Motor neuron (in vitro differentiated cells): Measurements from ENCODE around the gene RNF145. TPM values are rescaled to one million over a fixed set of nuclear protein-coding genes. Genes with fewer than 3 reads are reported as not detected.
"Not testable (repeated sequence)": the region's sequence is repeated elsewhere in the genome, so short reads cannot be mapped to it uniquely, and the experiment has no call there.

Experiments used
- ATAC-seq, 8 experiments: fragments of 200-7000 bp; cut with Tn5 transposase; replicated peaks in 6 of 8; 2 replicates each; pipeline ENCODE4 v1.8.0; 2021; ENCODE audit warnings: mild to moderate bottlenecking in 8 of 8, moderate library complexity in 8 of 8
- H3K27ac ChIP-seq, 2 donors: fragments of 250-450 bp; sonication (Bioruptor Pico); 2 replicates each; pipeline ENCODE4 v1.9.0; 2021; ENCODE audit warnings: antibody characterized with exemption in 2 of 2, mild to moderate bottlenecking in 2 of 2, moderate library complexity in 1 of 2
- H3K4me1 ChIP-seq, 2 donors: fragments of 250-450 bp; sonication (Bioruptor Pico); replicated peaks in 1 of 2; 2 replicates each; pipeline ENCODE4 v1.6.1; 2021; ENCODE audit warnings: antibody characterized with exemption in 2 of 2, mild to moderate bottlenecking in 2 of 2, moderate library complexity in 1 of 2
- H3K4me3 ChIP-seq, 5 donors: fragments of 250-450 bp; sonication (Bioruptor Pico); 2 replicates each; pipeline ENCODE4 v1.9.0; 2021; ENCODE audit warnings: antibody characterized with exemption in 5 of 5, mild to moderate bottlenecking in 5 of 5, moderate library complexity in 4 of 5
- WGBS, 10 experiments: fragments of 450-650 bp; shearing (Covaris generic); methylation state at CpG; one replicate each; pipeline ENCODE4 v1.0.0; 2022; 5-methylcytosine and 5-hydroxymethylcytosine counted together
- in situ Hi-C, 9 experiments: fragments of 400-800 bp; cut with MboI; loops; one replicate each; pipeline ENCODE4 v1.15.0; 2021; ENCODE audit warnings: low sequenced_read_pairs in 9 of 9, low pct_unique_long_range_greater_than_20kb in 2 of 9; ENCODE audit not compliant: unreplicated experiment in 9 of 9
- total RNA-seq, 8 experiments: library from RNA; unstranded; fragments of 300-600 nt; gene quantifications; 2 replicates each; pipeline versions ENCODE4 v1.2.3 to v1.2.4, GENCODE V29; 2022

RNF145 gene
- total RNA-seq, 8 experiments from 2014 or later = 41.0 to 88.5 (median 49.1) TPM

DNA sequence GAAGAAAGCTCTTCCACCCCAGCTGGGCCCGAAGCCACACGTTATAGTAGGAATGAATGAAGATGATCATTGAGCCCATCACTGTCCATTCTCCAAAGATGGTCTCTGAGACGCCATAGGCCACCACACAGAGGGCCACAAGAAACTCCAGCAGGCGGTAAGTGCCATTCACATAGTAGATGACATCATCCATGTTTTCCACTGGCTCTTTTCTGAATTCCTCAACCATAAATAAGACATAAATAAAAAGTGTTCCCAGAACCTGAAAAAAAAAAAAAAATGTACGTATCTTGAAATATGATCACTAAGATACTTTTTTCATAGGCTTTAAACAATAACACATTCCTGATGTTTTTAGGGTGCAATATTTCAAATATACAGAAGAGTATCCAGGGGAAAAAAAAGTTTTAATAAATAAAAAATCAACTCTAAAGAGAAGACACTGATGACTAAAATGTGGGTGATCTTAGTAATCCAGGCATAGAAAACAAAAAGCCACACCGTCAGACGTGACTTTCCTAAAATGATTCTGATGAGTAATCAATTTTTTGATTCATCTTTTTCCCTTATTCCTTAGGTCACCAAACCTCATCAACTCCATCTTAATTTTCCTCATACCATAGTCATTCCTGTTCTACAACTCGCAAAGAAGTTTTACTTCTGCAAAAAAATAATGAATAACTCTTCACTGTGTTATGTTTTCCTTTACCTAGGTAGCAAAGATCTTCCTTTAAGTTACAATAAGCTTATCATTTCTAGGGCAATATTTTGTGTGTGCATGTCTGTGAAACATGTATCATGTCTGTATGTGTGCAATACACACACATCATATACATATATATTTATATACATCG lies 47.8 kb downstream of the RNF145 start:
- WGBS, 10 experiments = 23 to 100% (median 95%) methylated on average over 1 to 8 of the region's 9 CpGs
- Histone ChIP-seq H3K4me1 (no peaks in the 10 kb centered on the region), H3K27ac (no peak overlapping the region), H3K4me3 (no peak overlapping the region)
- in situ Hi-C loops = loop anchor here in 2 of 9 experiments (25.0 kb wide), 1 partner anchor 101 kb away; the partner anchor contains the start of gene UBLCP1 (in 2 of the 2)
- ATAC-seq = no peak

DNA sequence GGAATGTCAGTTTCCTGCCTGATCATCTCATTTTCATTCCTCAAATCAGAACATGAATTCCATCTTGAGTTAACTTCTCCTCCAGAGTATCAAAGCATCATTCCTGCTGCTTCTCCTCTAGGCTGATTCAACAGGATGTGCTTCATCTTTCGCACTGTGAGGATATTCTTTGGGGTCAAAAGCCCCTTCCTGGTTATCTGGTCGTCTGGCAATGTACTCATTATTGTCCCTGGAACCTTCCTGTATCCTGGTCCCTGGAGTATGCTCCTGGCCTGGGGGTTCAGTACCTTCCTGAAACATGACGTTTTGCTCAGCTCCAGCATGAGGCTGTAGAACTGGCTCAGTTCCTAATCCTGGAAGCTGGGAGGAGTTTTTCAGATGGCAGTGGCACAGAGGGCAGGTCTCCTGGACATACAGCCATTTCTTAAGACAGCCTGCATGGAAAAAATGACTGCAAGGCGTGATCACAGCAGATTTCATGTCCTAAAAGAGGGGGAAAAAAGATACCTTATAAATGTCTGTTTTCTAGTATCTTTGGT lies 50.7 kb downstream of the RNF145 start:
- not testable (repeated sequence) for H3K4me3 ChIP-seq, H3K4me1 ChIP-seq, H3K27ac ChIP-seq
- in situ Hi-C loops = loop anchor here in 2 of 9 experiments (25.0 kb wide), 1 partner anchor 104 kb away; the partner anchor contains the start of gene UBLCP1 (in 2 of the 2)
- WGBS, 10 experiments = 0 to 100% (median 69%) methylated on average over 1 to 3 of the region's 4 CpGs; no CpG with 5 or more reads in 3 of the 10 experiments
- peak in 1 of 8 experiments; percentile 39 for ATAC-seq

DNA sequence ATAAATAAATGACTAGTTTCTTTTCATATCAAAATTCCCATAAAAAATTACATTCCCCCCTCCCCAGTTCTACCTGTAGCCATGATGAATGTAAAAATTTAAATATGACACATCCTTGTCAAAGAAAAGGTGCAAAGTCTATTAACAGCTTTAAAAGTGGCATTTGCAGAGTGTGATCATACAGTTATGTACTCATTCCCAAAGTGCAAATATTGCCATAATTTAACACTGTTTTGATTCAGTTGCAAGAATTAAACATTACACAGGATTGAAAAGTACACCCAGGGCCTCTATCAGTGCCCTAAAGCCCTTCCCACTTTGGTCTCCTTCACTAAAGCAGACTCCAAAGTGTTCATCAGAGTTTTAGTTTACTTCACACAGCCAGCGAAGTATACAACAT lies 51.8 kb downstream of the RNF145 start:
- Histone ChIP-seq H3K4me3 (no peak overlapping the region), H3K4me1 (no peaks in the 10 kb centered on the region), H3K27ac (no peak overlapping the region)
- no peak for ATAC-seq
- in situ Hi-C loops = loop anchor here in 2 of 9 experiments (25.0 kb wide), 1 partner anchor 105 kb away; the partner anchor contains the start of gene UBLCP1 (in 2 of the 2)
- 83 to 100% (median 100%) methylated on average over 1 of the region's 1 CpG; no CpG with 5 or more reads in 7 of the 10 experiments for WGBS, 10 experiments

DNA sequence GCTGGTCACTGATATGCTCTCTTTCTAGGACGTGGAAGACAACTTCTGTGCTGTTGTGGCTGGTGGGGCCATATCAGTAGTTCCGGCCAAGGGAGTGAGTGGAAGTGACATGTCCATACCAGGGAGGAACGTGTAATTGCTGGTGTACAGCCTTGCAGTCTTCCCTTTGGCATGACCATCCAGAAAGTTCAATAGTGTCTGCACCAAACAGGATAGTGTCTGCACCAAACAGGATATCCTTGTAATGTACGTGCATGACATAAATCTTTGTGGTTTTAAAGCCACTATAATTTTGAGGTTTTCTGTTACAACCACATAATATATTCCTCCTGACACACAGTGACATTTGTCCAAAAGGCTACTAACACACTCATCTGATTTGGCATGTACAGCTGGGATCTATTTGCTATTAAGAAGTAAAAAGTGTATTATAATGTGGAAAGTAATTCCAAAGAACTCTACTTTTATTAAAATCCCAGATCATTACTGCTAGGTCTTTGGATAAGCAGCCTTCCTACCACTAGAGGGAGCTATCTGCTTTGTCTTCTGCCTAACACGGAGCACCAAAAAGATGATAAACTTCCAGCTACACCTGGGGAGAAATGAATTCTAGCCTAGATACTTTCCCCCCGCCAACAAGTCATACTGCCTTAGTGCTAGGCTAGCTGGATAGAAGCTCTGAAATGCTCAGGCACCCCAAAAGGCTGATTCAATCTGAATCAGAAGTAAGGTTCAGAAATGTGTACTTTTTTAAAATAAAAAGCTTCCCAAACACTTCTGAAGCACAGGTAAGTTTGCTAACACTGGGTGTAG lies 52.7 kb downstream of the RNF145 start:
- 29 to 80% (median 50%) methylated on average over 1 to 5 of the region's 6 CpGs; no CpG with 5 or more reads in 1 of the 10 experiments for WGBS, 10 experiments
- peak; percentile 52 to 83 (median 70) for ATAC-seq
- in situ Hi-C loops = loop anchor here in 2 of 9 experiments (25.0 kb wide), 1 partner anchor 106 kb away; the partner anchor contains the start of gene UBLCP1 (in 2 of the 2)

DNA sequence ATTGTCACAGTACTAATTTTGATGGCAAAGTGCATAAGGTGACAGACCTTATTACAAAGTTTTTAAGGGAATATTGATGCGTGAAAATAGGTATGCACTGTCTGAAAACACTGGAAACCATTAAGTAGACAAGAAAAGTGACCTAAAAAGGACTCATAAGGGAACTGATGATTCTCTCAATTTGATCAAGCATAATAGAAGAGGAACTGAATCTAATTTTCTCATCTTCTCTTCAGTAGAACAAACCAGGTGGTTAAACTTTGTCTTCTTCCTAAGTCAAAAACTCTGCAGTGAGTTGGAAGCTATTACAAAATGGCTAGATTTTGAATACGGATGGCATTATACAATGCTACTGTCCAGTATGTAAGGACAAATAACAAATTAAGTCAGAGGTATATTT lies 53.4 kb downstream of the RNF145 start:
- 50 to 100% (median 91%) methylated on average over 1 to 2 of the region's 2 CpGs for WGBS, 10 experiments
- Histone ChIP-seq H3K27ac (no peak overlapping the region), H3K4me1 (no peaks in the 10 kb centered on the region), H3K4me3 (no peak overlapping the region)
- in situ Hi-C loops = loop anchor here in 2 of 9 experiments (25.0 kb wide), 1 partner anchor 106 kb away; the partner anchor contains the start of gene UBLCP1 (in 2 of the 2)
- ATAC-seq = no peak

More for the DNA sequence above, 52.7 kb downstream of the RNF145 start:
- Histone ChIP-seq H3K27ac (no peak overlapping the region), H3K4me1 (no peaks in the 10 kb centered on the region), H3K4me3 (no peak overlapping the region)

DNA sequence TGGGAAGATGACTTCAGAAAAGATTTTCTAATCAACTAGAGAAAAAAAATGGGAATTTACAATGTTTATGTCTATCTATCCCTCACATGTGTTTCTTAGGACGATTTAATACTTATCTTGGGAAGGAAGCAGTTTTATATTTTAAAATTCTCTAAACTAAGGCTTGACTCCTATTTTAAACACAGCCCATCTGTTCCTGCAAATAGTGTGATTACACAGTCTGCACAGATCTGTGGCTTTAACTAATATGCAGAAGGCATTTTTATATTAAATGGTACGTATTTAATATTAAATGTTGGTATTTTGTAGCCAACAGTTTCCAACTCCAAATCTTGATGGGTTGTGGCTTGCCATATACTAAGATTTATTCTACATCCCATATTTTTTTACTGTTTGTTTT lies 56.5 kb downstream of the RNF145 start:
- in situ Hi-C loops = loop anchor here in 2 of 9 experiments (25.0 kb wide), 1 partner anchor 109 kb away; the partner anchor contains the start of gene UBLCP1 (in 2 of the 2)
- H3K4me3 ChIP-seq = no peak overlapping the region
- no peak for ATAC-seq
- WGBS, 10 experiments = 80 to 100% (median 92%) methylated on average over 1 to 2 of the region's 2 CpGs; no CpG with 5 or more reads in 2 of the 10 experiments
- H3K27ac ChIP-seq = no peak overlapping the region
- H3K4me1 ChIP-seq = no peaks in the 10 kb centered on the region

DNA sequence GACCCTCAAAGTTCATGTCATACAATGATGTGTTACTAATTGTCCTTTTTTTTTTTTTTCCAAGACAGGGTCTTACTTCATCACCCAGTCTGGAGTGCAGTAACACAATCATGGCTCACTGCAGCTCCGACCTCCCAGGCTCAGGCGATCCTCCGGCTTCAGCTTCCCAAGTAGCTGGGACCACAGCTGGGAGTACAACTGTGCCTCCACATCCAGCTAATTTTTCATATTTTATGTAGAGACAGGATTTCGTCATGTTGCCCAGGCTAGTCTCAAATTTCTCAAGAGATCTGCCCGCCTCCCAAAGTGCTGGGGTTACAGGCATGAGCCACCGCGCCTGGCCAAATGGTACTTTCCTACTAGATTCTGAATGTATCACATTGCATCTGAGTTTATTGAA lies 60.3 kb downstream of the RNF145 start:
- peak in 1 of 8 experiments; percentile 25 for ATAC-seq
- Histone ChIP-seq H3K4me1 (no peaks in the 10 kb centered on the region), H3K4me3 (no peak overlapping the region), H3K27ac (no peak overlapping the region)
- in situ Hi-C loops = loop anchor here in 4 of 9 experiments (25.0 kb wide), 4 partner anchors 987 to 1387 kb away; no protein-coding TSS in a partner anchor
- WGBS, 10 experiments = 67 to 100% (median 89%) methylated on average over 1 to 7 of the region's 7 CpGs; no CpG with 5 or more reads in 2 of the 10 experiments

DNA sequence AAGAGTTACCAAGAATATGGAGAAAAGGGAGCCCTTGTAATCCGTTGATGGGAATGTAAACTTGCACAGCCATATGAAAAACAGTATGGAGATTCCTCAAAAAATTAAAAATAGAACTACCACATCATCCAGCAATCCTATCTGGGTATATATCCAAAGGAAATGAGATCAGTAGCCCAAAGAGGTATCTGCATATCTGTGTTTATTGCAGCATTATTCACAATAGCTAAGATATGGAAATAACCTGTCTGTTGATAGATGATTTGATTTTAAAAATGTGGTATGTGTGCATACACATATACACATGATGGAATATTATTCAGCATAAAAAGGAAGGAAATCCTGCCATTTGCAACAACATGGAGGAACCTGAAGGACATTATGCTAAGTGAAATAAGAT lies 61.4 kb downstream of the RNF145 start:
- in situ Hi-C loops = loop anchor here in 4 of 9 experiments (25.0 kb wide), 4 partner anchors 986 to 1386 kb away; no protein-coding TSS in a partner anchor
- Histone ChIP-seq H3K4me3 (no peak overlapping the region), H3K4me1 (no peaks in the 10 kb centered on the region), H3K27ac (no peak overlapping the region)
- ATAC-seq = peak in 5 of 8 experiments; percentile 24 to 86 (median 74)
- WGBS, 10 experiments = 0 to 83% (median 26%) methylated on average over 1 of the region's 1 CpG; no CpG with 5 or more reads in 2 of the 10 experiments

DNA sequence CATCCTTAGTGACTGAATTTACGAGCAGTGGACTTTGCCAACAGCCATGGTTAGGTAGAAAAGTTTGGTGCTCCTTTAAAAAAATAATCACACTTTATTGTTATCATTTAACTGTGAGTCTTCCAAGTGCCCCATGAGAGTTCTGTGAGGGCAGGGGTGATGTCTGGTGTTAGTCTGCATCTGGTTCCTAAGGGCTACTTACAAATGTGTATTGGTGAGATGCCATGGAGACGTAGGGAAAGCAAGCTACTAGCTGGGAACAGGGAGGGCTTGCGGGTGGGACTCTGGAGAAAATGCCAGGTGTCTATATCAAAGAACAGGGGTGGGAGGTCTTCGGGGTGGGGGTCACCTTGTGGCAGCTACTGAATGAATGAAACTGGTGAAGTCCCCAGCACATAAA lies 62.5 kb downstream of the RNF145 start:
- Histone ChIP-seq H3K4me3 (no peak overlapping the region), H3K27ac (no peak overlapping the region), H3K4me1 (no peaks in the 10 kb centered on the region)
- 63 to 100% (median 73%) methylated on average over 1 to 2 of the region's 4 CpGs; no CpG with 5 or more reads in 5 of the 10 experiments for WGBS, 10 experiments
- in situ Hi-C loops = loop anchor here in 4 of 9 experiments (25.0 kb wide), 4 partner anchors 985 to 1385 kb away; no protein-coding TSS in a partner anchor
- ATAC-seq = peak in 1 of 8 experiments; percentile 12

DNA sequence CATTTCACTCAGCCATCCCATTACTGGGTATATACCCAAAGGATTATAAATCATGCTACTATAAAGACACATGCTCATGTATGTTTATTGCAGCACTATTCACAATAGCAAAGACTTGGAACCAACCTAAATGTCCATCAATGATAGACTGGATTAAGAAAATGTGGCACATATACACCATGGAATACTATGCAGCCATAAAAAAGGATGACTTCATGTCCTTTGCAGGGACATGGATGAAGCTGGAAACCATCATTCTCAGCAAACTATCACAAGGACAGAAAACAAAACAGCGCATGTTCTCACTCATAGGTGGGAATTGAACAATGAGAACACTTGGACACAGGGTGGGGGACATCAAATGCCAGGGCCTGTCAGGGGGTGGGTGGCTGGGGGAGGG lies 64.2 kb downstream of the RNF145 start:
- not testable (repeated sequence) for H3K4me1 ChIP-seq, ATAC-seq, H3K27ac ChIP-seq, H3K4me3 ChIP-seq
- in situ Hi-C loops = loop anchor here in 4 of 9 experiments (25.0 kb wide), 4 partner anchors 983 to 1383 kb away; no protein-coding TSS in a partner anchor
- 100% methylated on average over 1 of the region's 1 CpG; no CpG with 5 or more reads in 8 of the 10 experiments for WGBS, 10 experiments

DNA sequence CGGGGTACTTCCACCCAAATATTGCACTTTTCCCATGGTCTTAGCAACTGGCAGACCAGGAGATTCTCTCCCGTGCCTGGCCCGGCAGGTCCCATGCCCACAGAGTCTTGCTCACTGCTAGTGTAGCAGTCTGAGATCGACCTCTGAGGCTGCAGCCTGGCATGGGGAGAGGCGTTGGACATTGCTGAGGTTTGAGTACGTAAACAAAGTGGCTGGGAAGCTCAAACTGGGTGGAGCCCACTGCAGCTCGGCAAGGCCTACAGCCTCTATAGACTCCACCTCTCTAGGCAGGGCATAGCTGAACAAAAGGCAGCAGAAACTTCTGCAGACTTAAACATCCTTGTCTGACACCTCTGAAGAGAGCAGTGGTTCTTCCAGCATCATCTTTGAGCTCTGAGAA lies 69.6 kb downstream of the RNF145 start:
- in situ Hi-C loops = loop anchor here in 4 of 9 experiments (25.0 kb wide), 4 partner anchors 978 to 1378 kb away; no protein-coding TSS in a partner anchor
- Histone ChIP-seq H3K27ac (no peak overlapping the region), H3K4me1 (no peaks in the 10 kb centered on the region), H3K4me3 (no peak overlapping the region)
- 40 to 74% (median 65%) methylated on average over 1 to 6 of the region's 7 CpGs; no CpG with 5 or more reads in 7 of the 10 experiments for WGBS, 10 experiments
- peak in 1 of 8 experiments; percentile 70 for ATAC-seq
